Epithelial cell of esophagus (primary cell): ENCODE results near the gene ATP13A1.

Source experiments
- DNase-seq: peaks from one replicate; pipeline ENCODE4 v3.0.0; 2010; ENCODE audit warnings: low read depth
- H3K4me3 ChIP-seq: 2 replicates; pipeline ENCODE4 v1.5.1; 2011; ENCODE audit warnings: mild to moderate bottlenecking, low read length, control low read depth
- CTCF ChIP-seq: IDR thresholded peaks from 2 replicates; pipeline ENCODE4 v1.5.1; 2011; ENCODE audit warnings: low read depth, mild to moderate bottlenecking, low read length, control low read depth, inconsistent platforms; ENCODE audit not compliant: insufficient read depth; ENCODE audit errors: missing control alignments

ATP13A1 gene

GRCh38 chr19:19661675-19662251, 1.7 kb downstream of the ATP13A1 start:
- no peak for DNase-seq
- peak overlapping the region; percentile 95 for H3K4me3 ChIP-seq
- no peak for TF ChIP-seq CTCF

GRCh38 chr19:19661141-19661674, 2.3 kb downstream of the ATP13A1 start:
- H3K4me3 ChIP-seq: no peak overlapping the region
- TF ChIP-seq CTCF: no peak
- no peak for DNase-seq

- DNase-seq: no peak
- no peak for TF ChIP-seq CTCF
Measured at GRCh38 chr19:19659646-19660245, 3.7 kb downstream of the ATP13A1 start.

GRCh38 chr19:19657397-19657783, 6.1 kb downstream of the ATP13A1 start:
- no peak overlapping the region for H3K4me3 ChIP-seq
- no peak for DNase-seq
- TF ChIP-seq CTCF: no peak

More at GRCh38 chr19:19659646-19660245, 3.7 kb downstream of the ATP13A1 start:
- no peak overlapping the region for H3K4me3 ChIP-seq

- no peak for DNase-seq
- H3K4me3 ChIP-seq: no peak overlapping the region
- TF ChIP-seq CTCF: no peak
Measured at GRCh38 chr19:19656451-19657396, 6.8 kb downstream of the ATP13A1 start.

- DNase-seq: no peak
- H3K4me3 ChIP-seq: no peak overlapping the region
Measured at GRCh38 chr19:19655641-19656343, 7.7 kb downstream of the ATP13A1 start.

More at GRCh38 chr19:19655641-19656343, 7.7 kb downstream of the ATP13A1 start:
- TF ChIP-seq CTCF: no peak
